Choroid plexus epithelial cell (primary cell): ENCODE results near the gene SEC31A.

Experiments
- DNase-seq: peaks from one replicate; pipeline ENCODE4 v3.0.0-alpha.2; 2010; ENCODE audit warnings: low read depth
- H3K4me3 ChIP-seq: 2 replicates; pipeline ENCODE4 v1.5.1; 2011; ENCODE audit warnings: low read depth, mild to moderate bottlenecking, control low read depth, low read length, moderate library complexity
- CTCF ChIP-seq: conservative IDR thresholded peaks from 2 replicates; pipeline ENCODE4 v1.5.1; 2011; ENCODE audit warnings: low read depth, mild to moderate bottlenecking, control low read depth, inconsistent platforms, low read length, moderate library complexity

SEC31A gene

GRCh38 chr4:82851885-82852750 lies 38.8 kb downstream of the SEC31A start:
- TF ChIP-seq CTCF: peak; percentile 55
- DNase-seq: peak; percentile 75
- H3K4me3 ChIP-seq: no peak overlapping the region

- H3K4me3 ChIP-seq: no peak overlapping the region
- no peak for TF ChIP-seq CTCF
- DNase-seq: no peak
These were observed 39.6 kb downstream of the SEC31A start for GRCh38 chr4:82851318-82851717.

- no peak overlapping the region for H3K4me3 ChIP-seq
- no peak for DNase-seq
- no peak for TF ChIP-seq CTCF
These were observed 40.3 kb downstream of the SEC31A start for GRCh38 chr4:82850684-82851083.

- no peak overlapping the region for H3K4me3 ChIP-seq
- DNase-seq: no peak
- TF ChIP-seq CTCF: no peak
These were observed 42.2 kb downstream of the SEC31A start for GRCh38 chr4:82848706-82849105.

GRCh38 chr4:82842593-82842992 lies 48.4 kb downstream of the SEC31A start:
- peak; percentile 67 for TF ChIP-seq CTCF
- H3K4me3 ChIP-seq: no peak overlapping the region
- DNase-seq: peak; percentile 58

GRCh38 chr4:82839624-82840023 lies 51.3 kb downstream of the SEC31A start:
- no peak overlapping the region for H3K4me3 ChIP-seq
- peak; percentile 58 for DNase-seq
- no peak for TF ChIP-seq CTCF
